DMS114 treated with DMSO at 0.1 percent for 48 hours (cell line): ENCODE measurements around the gene SLC44A5.
"Not testable (repeated sequence)": the region's sequence is repeated elsewhere in the genome, so short reads cannot be mapped to it uniquely, and the experiment has no call there.

Experiments used
- DNase-seq: peaks from one replicate; lab custom pipeline; 2025; ENCODE audit not compliant: unreplicated experiment; lab: John Stamatoyannopoulos, UW

The SLC44A5 gene

GRCh38 chr1:75292013-75292412 is 318.9 kb downstream of the SLC44A5 start:
- DNase-seq = no peak

DNA sequence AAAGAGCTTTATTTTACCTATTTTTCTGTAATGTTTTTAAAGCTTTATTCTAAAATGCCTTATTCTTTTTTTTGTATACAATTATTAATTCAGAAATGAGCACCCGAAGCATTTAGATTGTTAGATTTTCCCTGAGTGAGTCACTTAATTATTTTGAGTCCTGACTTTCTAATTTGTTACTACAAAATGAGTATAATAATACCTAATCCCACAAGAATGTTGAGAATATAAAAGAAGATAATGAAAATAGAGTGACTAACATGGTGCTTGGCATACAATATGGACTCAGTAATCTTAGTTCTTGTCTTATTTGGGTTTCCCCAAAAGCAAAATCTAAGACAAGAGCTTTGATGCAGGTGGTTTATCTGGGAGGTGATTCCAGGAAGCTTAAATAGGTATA is 334.5 kb downstream of the SLC44A5 start:
- DNase-seq = no peak

DNA sequence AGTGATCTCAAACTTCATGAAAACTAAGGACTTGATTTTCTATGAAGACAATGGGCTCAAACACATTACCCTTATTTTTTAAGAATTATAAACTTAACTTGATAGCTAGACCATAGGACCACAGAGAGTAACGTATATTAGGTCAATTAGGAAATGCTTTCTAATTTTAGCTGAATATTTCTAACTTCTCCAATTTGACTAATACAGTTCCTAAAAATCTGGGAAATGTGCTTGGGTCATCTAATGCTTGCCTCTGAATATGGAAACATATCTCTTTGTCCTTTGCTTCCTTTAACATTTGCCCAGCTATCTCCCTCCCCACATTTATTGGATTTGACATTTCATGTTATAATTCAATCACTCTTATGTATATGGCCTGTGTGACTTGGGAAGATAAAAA is 335.3 kb downstream of the SLC44A5 start:
- no peak for DNase-seq

GRCh38 chr1:75274920-75275506 is 335.9 kb downstream of the SLC44A5 start:
- no peak for DNase-seq

- no peak for DNase-seq
Measured at GRCh38 chr1:75273110-75273509, 337.8 kb downstream of the SLC44A5 start.

- DNase-seq = peak; percentile 35
Measured at GRCh38 chr1:75265792-75266191, 345.1 kb downstream of the SLC44A5 start.

DNA sequence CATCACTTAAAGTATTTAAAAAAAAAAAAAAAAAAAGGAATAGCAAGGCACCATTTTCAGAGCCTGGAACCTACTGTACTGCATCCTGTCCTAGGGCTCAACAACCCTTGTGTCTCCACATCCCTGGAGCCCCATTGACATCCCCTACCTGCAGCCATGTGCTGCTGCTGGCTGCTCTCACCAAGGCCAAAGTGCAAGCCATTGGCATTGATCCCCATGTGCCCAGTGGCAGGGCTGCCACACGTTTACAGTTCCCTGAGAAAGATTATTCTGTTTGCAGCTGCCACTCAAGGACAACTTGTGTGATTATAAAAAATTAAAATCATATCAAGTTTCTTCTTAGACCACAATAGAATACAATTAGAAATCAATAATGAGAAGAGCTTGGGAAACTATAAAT is 346.8 kb downstream of the SLC44A5 start:
- no peak for DNase-seq

- DNase-seq = not testable (repeated sequence)
Measured at GRCh38 chr1:75263616-75264015, 347.3 kb downstream of the SLC44A5 start.

GRCh38 chr1:75261946-75262345 is 349.0 kb downstream of the SLC44A5 start:
- not testable (repeated sequence) for DNase-seq

- no peak for DNase-seq
Measured at GRCh38 chr1:75258351-75258750, 352.6 kb downstream of the SLC44A5 start.

DNA sequence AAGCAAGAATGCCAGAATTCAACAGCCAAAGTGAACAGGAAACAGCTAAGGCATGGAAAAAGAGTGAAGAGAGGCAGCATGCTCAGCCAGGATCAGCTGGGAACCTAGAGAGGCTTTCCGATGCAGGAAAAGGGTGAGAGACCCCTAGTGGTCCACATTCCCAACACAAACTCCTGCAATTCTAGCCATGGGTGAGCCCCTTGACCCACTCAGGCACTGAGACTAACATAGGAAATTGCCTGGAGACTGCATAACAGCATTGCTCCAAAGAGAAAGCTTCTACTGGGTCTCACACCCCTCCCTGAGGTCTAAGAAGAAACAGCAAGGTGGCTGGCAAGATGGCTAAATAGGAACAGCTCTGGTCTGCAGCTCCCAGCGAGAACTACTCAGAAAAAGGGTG is 353.5 kb downstream of the SLC44A5 start:
- DNase-seq = no peak

DNA sequence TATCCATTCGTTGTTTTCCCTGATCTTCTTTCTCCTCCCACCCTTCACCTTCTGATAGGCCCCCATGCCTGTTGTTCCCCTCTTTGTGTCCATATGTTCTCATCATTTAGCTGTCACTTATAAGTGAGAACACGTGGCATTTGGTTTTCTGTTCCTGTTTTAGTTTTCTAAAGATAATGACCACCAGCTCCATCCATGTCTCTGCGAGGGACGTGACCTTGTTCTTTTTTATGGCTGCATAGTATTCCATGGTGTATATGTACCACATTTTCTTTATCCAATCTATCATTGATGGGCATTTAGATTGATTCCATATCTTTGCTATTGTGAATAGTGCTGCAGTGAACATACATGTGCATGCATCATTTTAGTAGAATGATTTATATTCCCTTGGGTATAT is 360.8 kb downstream of the SLC44A5 start:
- DNase-seq = not testable (repeated sequence)

- DNase-seq = no peak
Measured at GRCh38 chr1:75245239-75245638, 365.7 kb downstream of the SLC44A5 start.

DNA sequence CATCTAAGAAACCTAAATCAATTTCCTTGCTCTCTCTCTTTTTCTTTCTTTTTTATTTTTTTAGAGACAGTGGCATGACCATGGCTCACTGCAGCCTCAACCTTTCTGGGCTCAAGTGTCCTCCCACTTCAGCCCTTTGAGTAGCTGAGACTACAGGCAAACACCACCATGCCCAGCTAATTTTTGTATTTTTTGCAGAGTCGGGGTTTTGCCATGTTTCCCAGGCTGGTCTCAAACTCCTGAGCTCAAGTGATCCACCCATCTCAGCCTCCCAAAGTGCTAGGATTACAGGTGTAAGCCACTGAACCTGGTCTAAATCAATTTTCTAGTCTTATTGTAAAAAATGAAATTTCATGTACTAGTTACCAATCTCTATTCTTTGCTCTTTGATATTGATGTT is 367.8 kb downstream of the SLC44A5 start:
- no peak for DNase-seq

- DNase-seq = no peak
Measured at GRCh38 chr1:75237316-75237715, 373.6 kb downstream of the SLC44A5 start.

DNA sequence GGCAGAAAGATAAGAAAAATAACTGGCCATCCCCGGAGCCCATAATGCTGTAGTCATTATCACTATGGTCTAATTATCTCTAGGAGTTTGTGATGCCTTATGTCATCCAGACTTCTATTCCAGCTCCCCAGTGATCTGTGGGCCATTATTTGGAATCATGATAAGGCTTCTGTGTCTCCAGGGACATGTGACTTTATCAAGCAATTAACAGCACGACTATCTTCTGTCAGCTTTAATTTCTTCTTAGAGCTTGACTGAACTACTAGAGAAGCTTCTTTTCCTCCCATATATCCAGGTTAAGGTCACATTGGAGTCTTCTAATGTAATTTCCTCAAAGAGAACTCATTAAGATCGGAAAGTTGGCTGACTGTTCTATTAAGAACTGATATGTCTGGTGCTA is 376.4 kb downstream of the SLC44A5 start:
- no peak for DNase-seq

DNA sequence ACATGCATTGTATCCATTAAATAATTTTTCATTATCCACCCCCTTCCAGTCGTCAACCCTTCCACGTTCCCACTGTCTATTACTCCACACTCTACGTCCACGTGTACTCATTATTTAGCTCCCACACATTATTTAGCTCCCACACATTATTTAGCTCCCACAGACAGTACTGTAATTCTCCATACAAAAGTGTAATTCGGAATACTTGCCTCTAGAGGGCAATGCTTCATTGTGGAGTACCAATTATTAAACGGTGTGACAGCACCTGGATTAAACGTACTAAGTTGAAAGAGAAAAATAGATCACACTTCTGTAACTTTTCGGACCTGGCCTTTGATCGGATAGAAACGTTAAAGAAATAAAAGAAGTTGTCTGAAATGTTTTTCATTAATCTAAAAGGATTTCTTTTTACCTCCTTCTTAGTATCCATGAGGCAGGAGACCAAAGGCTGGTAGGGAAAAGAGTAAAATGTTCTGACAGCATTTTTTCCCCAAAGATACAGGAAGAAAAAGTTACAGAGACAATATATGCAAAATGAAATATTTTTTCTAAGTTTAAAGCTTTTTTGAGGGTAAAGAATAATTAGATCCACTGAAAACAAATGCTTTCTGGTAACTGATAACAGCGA is 377.5 kb downstream of the SLC44A5 start:
- peak; percentile 13 for DNase-seq

GRCh38 chr1:75220072-75220471 is 390.8 kb downstream of the SLC44A5 start:
- DNase-seq = no peak

DNA sequence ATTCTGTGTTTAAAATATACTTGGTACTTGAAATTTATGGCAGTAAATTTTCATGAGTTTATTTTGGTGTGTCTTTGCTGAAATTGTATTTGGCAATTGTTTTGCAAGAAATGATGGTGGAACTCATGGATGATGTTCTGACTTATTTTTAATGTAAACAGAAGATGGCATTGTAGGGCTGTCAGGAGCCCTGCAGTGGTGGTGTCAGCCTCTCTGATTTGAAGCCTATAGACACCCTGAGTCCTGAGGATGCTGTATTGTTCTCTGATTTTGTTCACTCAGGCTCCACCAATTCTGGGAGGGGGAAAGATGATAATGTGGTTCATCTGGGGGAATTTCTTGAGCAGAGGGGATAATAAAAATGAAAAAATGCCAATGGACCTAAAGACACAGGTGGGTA is 396.9 kb downstream of the SLC44A5 start:
- no peak for DNase-seq

DNA sequence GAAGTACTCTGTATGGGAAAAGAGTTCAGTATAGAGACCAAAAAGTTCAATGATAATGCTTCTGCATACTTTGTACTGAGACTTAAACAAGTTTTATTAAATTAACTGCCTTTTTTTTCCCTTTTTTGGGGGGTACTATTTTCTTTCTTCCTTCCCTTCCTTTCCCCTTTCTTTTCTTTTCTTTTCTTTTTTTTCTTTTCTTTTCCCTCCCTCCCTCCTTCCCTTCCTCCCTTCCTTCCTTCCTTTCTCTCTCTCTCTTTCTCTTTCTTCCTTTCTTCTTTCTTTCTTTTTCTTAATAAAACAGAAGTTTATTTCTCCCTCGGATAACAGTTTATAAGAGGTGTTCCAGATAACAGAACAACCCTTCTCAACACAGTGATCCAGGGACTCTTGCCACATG is 399.3 kb downstream of the SLC44A5 start:
- DNase-seq = no peak

GRCh38 chr1:75208862-75209261 is 402.1 kb downstream of the SLC44A5 start:
- no peak for DNase-seq

GRCh38 chr1:75203415-75204277 is 407.3 kb downstream of the SLC44A5 start:
- peak; percentile 83 for DNase-seq
